ENCODE measurements around the gene CYP27B1. TPM values are rescaled to one million over a fixed set of nuclear protein-coding genes. Genes with fewer than 3 reads are reported as not detected.

The CYP27B1 gene
- total and polyA plus RNA-seq, 4 donors, result 0.05 to 1.6 (median 0.17) TPM

GRCh38 chr12:57712701-57713100 is 54.2 kb downstream of the CYP27B1 start:
- Histone ChIP-seq H3K4me1 (ENCODE audit: control insufficient read depth in 4 of 4, insufficient read depth in 4 of 4, low read length in 3 of 4) (no peaks in the 10 kb centered on the region), H3K36me3 (ENCODE audit: control insufficient read depth in 4 of 4, insufficient read depth in 3 of 4, low read depth in 1 of 4, low read length in 3 of 4) (peaks cover 12 to 29% (median 21%) of the 10 kb centered on the region in 4 donors)

More at GRCh38 chr12:57712701-57713100, 54.2 kb downstream of the CYP27B1 start:
- TF ChIP-seq RAD21 (IDR thresholded peaks at IDR 0.05), result no peak
- no peak for TF ChIP-seq CTCF (IDR thresholded peaks at IDR 0.05; ENCODE audit: low read depth, low read length, missing input control)
- TF ChIP-seq ATF3 (IDR thresholded peaks at IDR 0.05), result no peak
- TF ChIP-seq MAX (IDR thresholded peaks at IDR 0.05), result no peak
- TF ChIP-seq JUND (IDR thresholded peaks at IDR 0.05), result no peak
- no peak for TF ChIP-seq FOXA1 (IDR thresholded peaks at IDR 0.05)
- TF ChIP-seq YY1 (IDR thresholded peaks at IDR 0.05), result no peak
- Histone ChIP-seq H3K9ac (ENCODE audit: low read depth in 1 of 2, low read length in 2 of 2) (no peak overlapping the region), H3K27ac (ENCODE audit: low read depth in 1 of 2, low read length in 2 of 2) (no peak overlapping the region), H3K4me3 (ENCODE audit: low read depth in 1 of 3, low read length in 3 of 3) (no peak overlapping the region), H3K27me3 (ENCODE audit: control insufficient read depth in 4 of 4, insufficient read depth in 4 of 4, low read length in 3 of 4) (no peaks in the 10 kb centered on the region), H3K9me3 (ENCODE audit: control insufficient read depth in 4 of 4, low read length in 3 of 4) (no peaks in the 10 kb centered on the region)
- WGBS, result 97% methylated on average over 3 of the region's 3 CpGs
- DNase-seq (ENCODE audit: low spot score), result no peak

Small RNA genes within 50 kb of the gene (small RNA-seq; reads per million reads assigned to genes)
- gene RNU6-1083P, result not detected

Other genes with a start within 250 kb of the CYP27B1 start
- gene DDIT3, start 246.6 kb downstream of the CYP27B1 start, total RNA-seq, result 10 to 100 TPM in 1 of 2 donors, 1 to 10 TPM in 1; 4.7 to 12.6 TPM
- 10 to 100 TPM; 19.9 to 30.2 TPM for gene DDIT3, start 246.6 kb downstream of the CYP27B1 start, polyA plus RNA-seq
- 10 to 100 TPM in 1 of 2 donors, 1 to 10 TPM in 1; 9.9 to 20.2 TPM for gene MBD6, start 244.3 kb downstream of the CYP27B1 start, total RNA-seq
- gene MBD6, start 244.3 kb downstream of the CYP27B1 start, polyA plus RNA-seq, result 10 to 100 TPM; 14.7 to 15.1 TPM
- 10 to 100 TPM; 28.5 to 33.2 TPM for gene DCTN2, start 219.9 kb downstream of the CYP27B1 start, total RNA-seq
- gene DCTN2, start 219.9 kb downstream of the CYP27B1 start, polyA plus RNA-seq, result 10 to 100 TPM; 29.2 to 66.6 TPM
- gene KIF5A, start 217.0 kb downstream of the CYP27B1 start, total RNA-seq, result under 1 TPM in 1 of 2 donors, not detected in 1; 0.42 TPM
- gene KIF5A, start 217.0 kb downstream of the CYP27B1 start, polyA plus RNA-seq, result under 1 TPM in 1 of 2 donors, not detected in 1; 0.01 TPM
- gene PIP4K2C, start 175.9 kb downstream of the CYP27B1 start, total RNA-seq, result 10 to 100 TPM in 1 of 2 donors, 1 to 10 TPM in 1; 6.5 to 11.9 TPM
- 10 to 100 TPM in 1 of 2 donors, 1 to 10 TPM in 1; 7.1 to 11.7 TPM for gene PIP4K2C, start 175.9 kb downstream of the CYP27B1 start, polyA plus RNA-seq
- 1 to 10 TPM; 1.1 to 3.2 TPM for gene DTX3, start 162.3 kb downstream of the CYP27B1 start, total RNA-seq
- gene DTX3, start 162.3 kb downstream of the CYP27B1 start, polyA plus RNA-seq, result 1 to 10 TPM; 1.1 to 1.7 TPM
- 1 to 10 TPM; 2.0 to 2.3 TPM for gene ARHGEF25, start 155.6 kb downstream of the CYP27B1 start, total RNA-seq
- gene ARHGEF25, start 155.6 kb downstream of the CYP27B1 start, polyA plus RNA-seq, result 1 to 10 TPM in 1 of 2 donors, under 1 TPM in 1; 0.57 to 1.8 TPM
- under 1 TPM in 1 of 2 donors, not detected in 1; 0.25 TPM for gene B4GALNT1, start 133.9 kb downstream of the CYP27B1 start, total RNA-seq
- under 1 TPM; 0.11 to 0.30 TPM for gene B4GALNT1, start 133.9 kb downstream of the CYP27B1 start, polyA plus RNA-seq
- gene OS9, start 72.9 kb downstream of the CYP27B1 start, total RNA-seq, result 100 to 1,000 TPM; 136 to 357 TPM
- gene OS9, start 72.9 kb downstream of the CYP27B1 start, polyA plus RNA-seq, result 100 to 1,000 TPM; 153 to 280 TPM
- 1 to 10 TPM; 1.0 to 1.7 TPM for gene AGAP2, start 28.3 kb downstream of the CYP27B1 start, total RNA-seq
- under 1 TPM; 0.18 to 0.28 TPM for gene AGAP2, start 28.3 kb downstream of the CYP27B1 start, polyA plus RNA-seq
- gene TSPAN31, start 22.0 kb downstream of the CYP27B1 start, total RNA-seq, result 10 to 100 TPM; 26.9 to 39.4 TPM
- gene TSPAN31, start 22.0 kb downstream of the CYP27B1 start, polyA plus RNA-seq, result 10 to 100 TPM; 16.9 to 22.3 TPM
- gene CDK4, start 14.8 kb downstream of the CYP27B1 start, total RNA-seq, result 10 to 100 TPM; 28.1 to 69.1 TPM
- gene CDK4, start 14.8 kb downstream of the CYP27B1 start, polyA plus RNA-seq, result 10 to 100 TPM; 36.6 to 39.9 TPM
- 1 to 10 TPM; 1.9 to 2.4 TPM for gene MARCHF9, start 12.0 kb downstream of the CYP27B1 start, total RNA-seq
- gene MARCHF9, start 12.0 kb downstream of the CYP27B1 start, polyA plus RNA-seq, result 1 to 10 TPM; 1.1 to 3.0 TPM
- gene METTL1, start 5.0 kb upstream of the CYP27B1 start, total RNA-seq, result 1 to 10 TPM; 2.8 to 3.8 TPM
- 10 to 100 TPM; 10.3 to 11.2 TPM for gene METTL1, start 5.0 kb upstream of the CYP27B1 start, polyA plus RNA-seq
- 1 to 10 TPM; 2.2 to 6.4 TPM for gene EEF1AKMT3, start 5.5 kb upstream of the CYP27B1 start, total RNA-seq
- gene EEF1AKMT3, start 5.5 kb upstream of the CYP27B1 start, polyA plus RNA-seq, result 1 to 10 TPM; 1.5 to 2.0 TPM
- gene TSFM, start 15.7 kb upstream of the CYP27B1 start, total RNA-seq, result 10 to 100 TPM; 14.6 to 18.1 TPM
- 10 to 100 TPM; 58.2 to 60.5 TPM for gene TSFM, start 15.7 kb upstream of the CYP27B1 start, polyA plus RNA-seq
- 1 to 10 TPM; 1.3 to 6.4 TPM for gene AVIL, start 51.7 kb upstream of the CYP27B1 start, total RNA-seq
- 1 to 10 TPM in 1 of 2 donors, under 1 TPM in 1; 0.48 to 1.8 TPM for gene AVIL, start 51.7 kb upstream of the CYP27B1 start, polyA plus RNA-seq
- 10 to 100 TPM; 38.6 to 60.9 TPM for gene CTDSP2, start 79.7 kb upstream of the CYP27B1 start, total RNA-seq
- gene CTDSP2, start 79.7 kb upstream of the CYP27B1 start, polyA plus RNA-seq, result 10 to 100 TPM; 20.1 to 48.9 TPM
- 1 to 10 TPM; 4.1 to 7.1 TPM for gene ATP23, start 174.5 kb upstream of the CYP27B1 start, total RNA-seq
- 1 to 10 TPM; 2.8 to 5.0 TPM for gene ATP23, start 174.5 kb upstream of the CYP27B1 start, polyA plus RNA-seq

Measured in liver (tissue), 10 donors.